ENCODE results near the gene HINT1.
"Not testable (repeated sequence)": the region's sequence is repeated elsewhere in the genome, so short reads cannot be mapped to it uniquely, and the experiment has no call there.

HINT1 gene

DNA sequence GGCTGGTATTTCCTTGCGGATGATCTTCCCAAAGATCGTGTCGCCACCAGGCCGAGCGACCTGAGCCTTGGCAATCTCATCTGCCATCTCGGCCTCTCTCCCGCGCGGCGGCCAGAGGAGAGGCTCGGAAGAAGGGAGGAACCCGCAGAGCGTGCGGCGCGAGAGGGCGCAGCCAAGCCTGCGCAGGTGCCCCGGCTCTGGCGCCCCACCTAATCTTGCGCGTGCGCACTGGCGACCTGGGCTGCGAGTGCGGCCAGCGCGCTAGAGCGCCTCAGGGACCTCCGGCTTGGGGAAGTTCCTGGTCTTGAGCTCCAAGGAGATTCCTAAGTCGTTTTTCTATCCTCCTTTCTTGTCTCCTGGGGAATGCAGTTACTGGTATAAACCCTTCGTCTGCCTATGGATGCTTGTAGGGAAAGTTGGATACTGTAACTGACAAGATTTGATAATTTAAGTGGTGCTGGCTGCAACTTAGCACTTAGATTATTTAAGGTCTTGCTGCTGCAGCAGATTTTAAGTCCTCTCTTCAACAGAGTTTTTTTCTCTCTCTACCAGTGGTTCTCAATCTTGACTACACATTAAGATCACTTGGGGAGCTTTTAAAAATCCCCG is at the start of gene HINT1:
Gene HINT1, minus strand, starts transcription at position 138 of the 609 bp plus-strand sequence. Its CDS starts 51 bp downstream, at position 87.
- DNase-seq = peak; percentile 54

DNA sequence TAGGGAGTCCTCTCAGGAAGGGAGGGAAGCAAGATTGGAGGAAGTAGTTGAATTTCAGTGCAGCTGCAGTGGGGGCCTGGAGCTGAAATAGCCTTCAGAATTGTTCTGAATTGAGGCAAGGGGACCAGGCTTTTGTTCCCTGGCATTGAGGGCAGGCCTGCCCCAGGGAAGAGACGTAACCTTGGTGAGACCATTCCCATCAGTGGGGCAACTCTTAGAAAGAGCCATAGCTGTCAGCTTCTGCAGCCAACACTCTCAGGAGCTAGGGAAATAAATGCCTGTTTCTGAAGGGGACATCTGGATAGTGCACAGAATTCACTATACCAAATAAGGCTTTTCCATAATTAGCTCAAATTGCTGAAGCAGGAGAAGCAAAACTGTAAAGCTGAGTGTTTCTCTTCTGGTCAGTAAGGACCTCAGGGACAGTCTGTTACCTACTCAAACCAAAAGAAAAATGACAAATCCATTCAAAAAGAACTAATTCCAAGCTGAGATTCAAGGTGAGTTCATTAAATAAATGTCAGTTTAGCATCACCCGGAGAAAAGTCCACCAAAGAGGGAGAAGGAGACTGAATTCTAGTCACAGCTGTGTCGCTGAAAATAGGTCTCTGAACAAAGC is 49.7 kb upstream of the HINT1 start:
- no peak for DNase-seq

DNA sequence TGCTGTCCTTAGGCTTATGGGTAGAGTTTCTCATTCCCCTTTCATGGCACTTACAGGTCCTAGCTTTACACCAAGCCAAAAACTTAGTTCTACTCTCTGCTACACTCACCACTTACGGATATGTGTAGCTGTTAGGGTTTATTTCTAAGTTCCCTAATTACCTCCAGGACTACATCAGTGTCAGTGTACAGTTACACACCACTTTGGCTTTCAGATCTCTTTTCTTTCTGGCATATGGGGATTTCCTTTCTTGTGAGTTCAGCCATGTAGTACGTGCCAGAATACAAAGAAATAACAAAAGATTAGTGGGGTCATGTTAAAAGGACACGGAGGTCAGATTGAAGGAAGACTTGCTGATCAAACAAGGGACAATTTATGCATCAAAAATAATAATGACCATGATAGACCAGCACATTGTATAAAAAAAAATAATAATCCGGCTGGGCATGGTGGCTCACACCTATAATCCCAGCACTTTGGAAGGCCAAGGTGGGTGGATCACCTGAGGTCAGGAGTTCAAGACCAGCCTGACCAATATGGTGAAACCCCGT is 47.5 kb upstream of the HINT1 start:
- no peak for DNase-seq

DNA sequence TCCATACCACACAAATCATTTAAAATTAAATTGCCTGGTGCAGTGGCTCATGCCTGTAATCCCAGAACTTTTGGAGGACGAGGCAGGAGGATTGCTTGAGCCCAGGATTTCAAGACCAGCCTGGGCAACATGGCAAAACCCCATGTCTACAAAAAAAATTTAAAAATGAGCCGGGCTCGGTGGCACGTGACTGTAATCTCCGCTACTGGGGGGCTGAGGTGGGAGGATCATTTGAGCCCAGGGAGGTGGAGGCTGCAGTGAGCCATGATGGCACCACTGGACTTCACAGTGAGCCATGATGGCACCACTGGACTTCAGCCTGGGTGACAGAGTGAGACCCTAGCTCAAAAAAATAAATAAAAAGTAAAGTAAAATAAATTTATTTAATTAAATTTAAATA is 46.6 kb upstream of the HINT1 start:
- no peak for DNase-seq

DNA sequence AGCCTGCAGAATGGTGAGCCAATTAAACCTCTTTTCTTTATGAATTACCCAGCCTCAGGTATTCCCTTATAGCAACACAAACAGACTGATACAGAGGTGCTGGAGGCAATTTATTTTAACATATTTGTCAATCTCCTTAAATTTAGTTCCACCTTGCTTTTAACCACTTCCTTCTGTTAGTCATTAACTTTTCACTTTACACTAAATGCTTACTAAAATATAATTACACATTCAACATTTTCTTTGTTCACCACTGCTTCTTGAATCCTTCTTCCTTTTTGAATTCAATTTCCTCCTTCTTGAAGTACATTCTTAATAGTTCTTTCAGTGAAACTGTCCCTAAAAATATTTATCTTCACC is 45.1 kb upstream of the HINT1 start:
- DNase-seq = no peak

DNA sequence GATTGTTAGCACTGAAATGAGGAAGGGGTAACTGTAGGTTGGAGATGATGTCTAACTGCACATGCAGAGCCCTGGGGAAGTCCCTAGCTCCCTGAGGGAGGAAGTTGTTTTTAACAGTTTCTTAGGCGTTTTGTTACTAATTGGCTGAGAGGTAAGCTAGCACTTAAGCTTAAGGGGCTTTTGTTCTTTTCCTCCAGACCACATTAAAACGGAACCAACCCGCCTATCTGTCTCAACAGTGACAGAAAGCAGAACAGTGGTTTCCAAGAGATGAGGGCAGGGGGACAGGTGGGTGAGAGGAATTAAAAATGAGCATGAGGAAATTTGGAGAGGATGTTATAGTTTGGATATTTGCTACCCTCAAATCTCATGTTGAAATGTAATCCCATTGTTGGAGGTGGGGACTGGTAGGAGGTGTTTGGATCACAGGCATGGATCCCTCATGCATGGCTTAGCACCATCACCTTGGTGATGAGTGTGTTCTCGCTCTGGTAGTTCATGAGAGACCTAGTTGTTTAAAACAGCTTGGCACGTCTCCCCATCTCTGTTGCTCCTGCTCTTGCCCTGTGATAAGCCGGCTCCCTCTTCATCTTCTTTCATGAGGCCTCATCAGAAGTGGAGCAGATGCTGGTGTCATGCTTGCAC is 44.6 kb upstream of the HINT1 start:
- no peak for DNase-seq

DNA sequence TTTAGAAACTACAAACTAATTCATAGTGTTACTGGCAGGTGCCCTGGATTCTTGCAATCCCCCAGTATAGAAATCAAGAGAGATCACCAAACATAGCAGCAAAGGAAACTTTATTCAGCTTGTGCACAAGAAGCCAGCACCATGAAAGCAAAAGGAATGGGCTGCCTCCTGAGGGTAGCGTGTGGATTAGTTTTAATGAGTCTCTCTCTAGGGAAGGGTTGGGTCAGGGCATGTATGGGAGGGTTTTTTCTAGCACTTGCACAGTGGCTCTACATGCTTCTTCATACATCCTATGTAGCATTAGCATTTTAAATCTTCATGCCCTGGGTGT is 44.1 kb upstream of the HINT1 start:
- no peak for DNase-seq

DNA sequence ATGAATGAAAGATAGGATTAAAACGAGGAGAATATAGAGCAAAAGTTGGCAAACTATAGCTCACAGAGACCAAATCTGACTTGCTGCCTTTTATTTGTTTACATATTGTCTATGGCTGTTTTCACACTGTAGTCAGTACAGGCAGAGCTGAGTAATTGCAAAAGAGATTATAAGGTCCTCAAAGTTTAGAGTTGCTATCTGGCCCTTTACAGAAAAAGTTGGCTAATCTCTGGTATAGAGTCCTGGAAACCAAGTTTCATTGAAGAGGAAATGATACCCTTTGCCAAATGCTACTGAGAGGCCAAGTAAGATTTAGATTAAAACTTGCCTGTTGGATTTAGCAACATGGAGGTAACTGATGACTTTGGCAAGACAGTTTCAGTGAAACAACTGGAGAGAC is 41.7 kb upstream of the HINT1 start:
- DNase-seq = no peak

DNA sequence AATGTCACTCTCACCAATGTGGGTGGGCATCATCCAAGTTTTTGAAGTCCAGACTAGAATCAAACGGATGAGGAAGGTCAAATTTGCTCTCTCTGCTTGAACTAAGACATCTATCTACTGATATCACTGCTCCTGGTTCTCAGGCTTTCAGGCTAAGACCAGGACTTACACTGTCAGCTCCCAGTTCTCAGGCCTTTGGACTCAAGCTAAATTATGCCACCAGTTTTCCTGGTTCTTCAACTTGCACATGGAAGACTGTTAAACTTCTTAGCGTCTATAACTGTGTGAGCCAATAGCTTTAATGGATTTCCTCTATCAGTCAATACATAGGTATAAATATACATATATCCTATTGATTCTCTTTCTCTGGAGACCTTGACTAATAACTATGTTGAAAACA is 41.0 kb upstream of the HINT1 start:
- no peak for DNase-seq

DNA sequence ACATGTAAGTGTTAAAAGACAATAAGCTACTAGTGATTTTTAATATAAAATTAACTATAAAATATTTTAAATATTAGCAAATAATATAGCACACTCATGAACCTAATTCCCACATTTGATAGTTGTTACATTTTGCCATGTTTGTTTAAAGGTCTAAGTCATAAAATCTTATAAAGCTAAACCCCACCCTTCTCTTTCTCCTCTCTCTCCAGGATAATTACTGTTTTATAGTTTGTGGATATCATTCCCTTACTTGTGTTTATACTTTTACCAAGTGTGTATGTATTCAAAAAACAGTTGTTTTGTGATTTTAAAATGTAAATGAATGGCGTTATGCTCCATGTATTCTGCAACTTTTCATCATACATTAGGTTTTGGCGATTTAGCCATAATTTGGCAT is 39.9 kb upstream of the HINT1 start:
- DNase-seq = no peak

DNA sequence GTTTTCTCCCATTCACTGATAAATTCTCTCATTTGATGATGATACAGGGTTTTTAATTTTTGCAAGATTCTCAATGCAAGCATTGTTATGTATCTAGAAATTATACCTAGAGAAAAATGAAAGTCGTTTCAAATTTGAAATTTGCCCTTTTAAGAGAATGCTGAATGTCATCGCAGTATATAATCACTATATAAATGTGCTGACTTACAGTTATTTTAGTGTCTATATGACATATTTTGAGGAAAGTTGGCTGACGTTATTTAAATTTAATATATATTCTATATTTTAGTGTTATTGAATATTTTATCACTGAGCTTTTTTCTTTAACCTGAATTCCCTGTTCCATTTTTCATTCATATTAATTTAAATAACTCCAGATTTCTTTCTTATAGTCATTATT is 35.5 kb upstream of the HINT1 start:
- no peak for DNase-seq

DNA sequence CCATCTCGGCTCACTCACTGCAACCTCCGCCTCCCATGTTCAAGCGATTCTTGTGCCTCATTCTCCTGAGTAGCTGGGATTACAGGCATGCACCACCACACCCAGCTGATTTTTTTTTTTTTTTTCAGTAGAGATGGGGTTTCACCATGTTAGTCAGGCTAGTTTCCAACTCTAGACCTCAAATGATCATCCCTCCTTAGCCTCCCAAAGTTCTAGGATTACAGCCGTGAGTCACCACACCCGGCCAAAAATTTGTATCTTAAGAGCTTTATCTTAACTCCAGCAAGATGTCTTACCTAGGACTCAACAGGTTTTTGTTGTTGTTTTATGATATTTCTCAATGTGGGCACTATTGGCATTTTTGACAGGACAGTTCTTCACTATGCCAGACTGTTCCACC is 33.6 kb upstream of the HINT1 start:
- no peak for DNase-seq

DNA sequence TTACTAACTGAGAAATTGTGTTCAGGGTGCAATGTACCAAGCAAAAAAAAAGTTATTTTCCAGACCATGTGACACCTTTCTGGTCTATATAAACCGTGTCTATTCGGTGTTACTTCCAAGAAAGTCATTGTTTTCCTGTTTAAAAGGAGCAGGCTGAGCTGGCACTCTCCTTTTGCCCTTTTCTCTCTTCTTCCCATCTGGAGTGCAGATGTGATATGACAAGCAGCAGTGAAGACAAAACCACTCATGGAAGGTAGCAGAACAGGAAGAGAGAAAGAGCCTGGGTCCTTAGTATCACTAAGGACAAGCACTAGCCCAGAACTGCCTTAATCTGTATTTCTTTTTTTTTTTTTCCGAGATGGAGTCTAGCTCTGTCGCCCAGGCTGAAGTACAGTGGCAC is 31.3 kb upstream of the HINT1 start:
- DNase-seq = no peak

DNA sequence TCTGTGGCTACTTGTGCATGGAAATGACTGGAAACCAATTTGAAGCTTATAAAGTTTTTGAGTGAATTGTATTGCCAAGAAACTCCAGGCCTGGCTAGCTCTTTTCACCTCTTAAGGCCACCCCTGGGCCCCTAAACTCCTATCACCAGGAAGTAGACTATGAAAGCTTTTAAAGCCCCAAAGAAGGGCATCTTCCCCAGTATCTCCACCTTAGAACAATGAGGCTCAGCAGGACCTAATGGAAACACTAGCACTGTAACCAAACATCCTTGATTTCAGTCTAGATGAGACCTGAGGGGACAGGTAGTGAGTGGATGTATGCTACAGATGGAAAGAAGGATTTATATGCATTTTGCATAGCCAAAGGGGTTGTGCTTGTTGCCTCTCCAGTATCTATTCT is 30.6 kb upstream of the HINT1 start:
- DNase-seq = no peak

DNA sequence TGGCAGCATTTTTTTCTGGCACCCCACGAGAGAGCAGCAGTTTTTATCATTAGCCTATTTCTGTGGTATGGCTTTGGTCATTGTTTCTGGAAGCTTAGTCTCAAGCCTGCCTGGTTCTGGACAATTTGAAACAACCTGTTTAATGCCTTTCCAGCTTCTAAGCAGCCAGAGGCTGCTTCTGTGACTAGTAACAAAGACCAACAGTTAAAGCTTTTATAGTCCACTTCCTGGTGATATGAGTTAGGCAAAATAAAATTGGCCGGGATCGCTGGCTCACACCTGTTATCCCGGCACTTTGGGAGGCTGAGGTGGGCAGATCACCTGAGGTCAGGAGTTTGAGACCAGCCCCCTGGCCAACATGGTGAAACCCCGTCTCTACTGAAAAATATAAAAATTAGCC is 29.7 kb upstream of the HINT1 start:
- DNase-seq = no peak

DNA sequence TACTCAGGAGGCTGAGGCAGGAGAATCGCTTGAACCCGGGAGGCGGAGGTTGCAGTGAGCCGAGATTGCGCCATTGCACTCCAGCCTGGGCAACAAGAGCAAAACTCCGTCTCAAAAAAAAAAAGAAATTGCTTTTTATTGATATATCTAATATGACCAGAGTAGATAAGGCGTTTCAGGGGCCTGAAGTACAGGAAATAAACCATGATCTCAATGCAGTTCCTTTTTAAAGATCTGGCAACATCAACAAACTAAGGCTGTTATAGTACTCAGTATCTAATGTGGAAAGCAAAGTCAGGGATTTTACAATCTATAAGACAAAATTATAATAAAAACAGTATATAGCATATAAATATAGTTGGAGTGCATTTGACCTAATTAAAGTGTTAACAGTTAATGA is 28.8 kb upstream of the HINT1 start:
- DNase-seq = not testable (repeated sequence)

DNA sequence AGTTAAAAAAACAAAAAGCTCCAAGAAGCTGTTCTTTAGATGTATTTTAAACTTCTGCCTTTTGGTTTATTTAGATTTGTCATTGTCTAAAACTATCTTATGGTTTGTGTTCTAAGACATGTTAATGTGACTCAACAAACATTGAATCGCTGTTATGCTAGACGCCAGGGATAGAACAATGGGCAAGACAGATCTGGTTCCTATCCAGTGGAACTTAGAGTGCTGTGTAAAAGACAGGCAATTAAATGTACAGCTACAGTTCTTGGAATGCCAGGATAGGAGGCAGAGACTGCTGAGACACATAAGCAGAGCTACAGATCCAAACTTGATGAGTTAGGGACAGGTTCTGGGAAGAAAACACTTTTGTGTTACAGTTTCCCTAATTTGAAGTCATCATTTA is 28.1 kb upstream of the HINT1 start:
- DNase-seq = no peak

DNA sequence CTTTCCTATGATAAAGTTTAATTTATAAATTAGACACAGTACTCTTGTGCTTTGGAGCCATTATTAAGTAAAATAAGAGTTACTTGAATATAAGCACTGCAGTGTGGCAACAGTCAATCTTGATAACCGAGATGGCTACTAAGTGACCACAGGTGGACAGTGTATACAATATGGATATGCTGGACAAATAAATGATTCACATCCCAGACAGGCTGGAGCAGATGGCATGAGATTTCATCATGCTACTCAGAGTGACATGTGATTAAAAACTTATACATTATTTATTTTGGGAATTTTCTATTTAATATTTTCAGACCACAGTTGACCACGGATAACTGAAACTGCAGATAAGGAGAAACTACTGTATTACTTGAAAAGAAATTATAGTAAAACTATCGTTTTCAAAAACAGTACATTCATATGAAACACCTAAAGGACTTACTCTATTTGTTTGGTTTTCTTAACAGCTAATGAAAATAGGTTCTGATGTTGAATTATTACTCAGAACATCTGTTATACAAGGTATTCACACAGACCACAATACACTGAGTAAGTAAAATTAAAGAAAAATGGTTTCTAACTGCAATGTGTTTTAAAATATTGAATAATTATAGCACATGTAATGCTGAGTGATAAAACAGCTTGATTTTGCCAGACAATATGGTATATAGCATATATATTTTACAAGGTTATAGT is 21.7 kb upstream of the HINT1 start:
- no peak for DNase-seq

DNA sequence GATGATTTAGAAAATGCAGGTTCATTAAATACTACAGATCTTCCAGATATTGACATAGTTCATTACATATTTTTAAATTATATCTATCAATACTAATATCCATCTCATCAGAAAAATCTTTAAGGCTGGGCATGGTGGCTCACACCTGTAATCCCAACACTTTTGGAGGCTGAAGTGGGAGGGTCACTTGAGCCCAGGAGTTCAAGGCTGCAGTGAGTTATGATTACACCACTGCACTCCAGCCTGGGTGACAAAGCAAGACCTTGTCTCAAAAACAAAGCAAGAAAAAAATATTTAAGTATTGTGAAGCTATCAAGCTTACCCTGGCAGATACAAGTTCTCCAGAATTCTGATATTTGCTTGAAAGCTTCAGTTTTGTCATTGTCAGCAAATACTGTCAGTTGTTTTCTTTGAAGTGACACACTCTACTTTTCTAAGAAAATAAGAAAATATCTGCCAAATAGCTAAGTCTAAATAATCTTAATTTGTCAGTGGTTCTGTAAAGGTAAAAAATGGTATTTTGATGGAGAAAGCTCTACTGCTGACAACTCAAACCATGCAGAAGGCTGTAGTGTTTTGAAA is 20.6 kb upstream of the HINT1 start:
- DNase-seq = no peak

DNA sequence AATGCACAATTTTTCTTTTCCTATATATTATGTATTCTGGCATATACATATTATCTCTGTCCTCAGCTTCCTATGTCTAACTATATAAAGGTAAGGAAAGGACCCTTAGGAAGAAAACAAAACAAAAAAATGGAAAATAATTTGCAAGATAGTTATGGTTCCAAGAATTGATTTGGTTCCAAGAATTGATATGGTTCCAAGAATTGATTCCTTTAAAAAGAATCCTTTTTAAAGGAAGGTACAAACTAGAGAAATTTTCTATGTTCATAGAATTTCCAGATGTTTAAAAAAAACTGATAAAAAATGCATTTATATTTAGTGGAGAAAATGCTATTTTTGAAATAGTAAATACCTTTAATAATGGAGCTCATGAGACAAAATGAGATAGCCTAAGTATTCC is 17.8 kb upstream of the HINT1 start:
- DNase-seq = no peak

DNA sequence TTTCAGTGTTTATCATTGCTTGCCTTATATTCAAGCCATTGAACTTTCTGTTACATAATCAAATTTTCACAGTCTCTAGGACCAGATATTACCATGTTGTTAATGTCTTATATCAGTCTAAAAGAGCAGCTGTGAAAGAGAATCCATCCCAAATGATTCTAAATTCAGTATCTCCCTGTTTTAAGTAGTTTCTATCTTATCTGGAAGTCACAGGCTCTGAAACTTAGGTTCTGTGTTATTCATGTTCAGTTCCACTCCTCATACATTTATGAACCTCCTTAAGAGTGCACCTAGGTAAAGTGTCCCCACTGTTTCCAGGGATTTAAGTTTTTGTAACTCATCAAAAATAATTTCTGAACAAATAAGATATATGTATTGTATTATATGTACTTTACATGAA is 15.4 kb upstream of the HINT1 start:
- DNase-seq = no peak

DNA sequence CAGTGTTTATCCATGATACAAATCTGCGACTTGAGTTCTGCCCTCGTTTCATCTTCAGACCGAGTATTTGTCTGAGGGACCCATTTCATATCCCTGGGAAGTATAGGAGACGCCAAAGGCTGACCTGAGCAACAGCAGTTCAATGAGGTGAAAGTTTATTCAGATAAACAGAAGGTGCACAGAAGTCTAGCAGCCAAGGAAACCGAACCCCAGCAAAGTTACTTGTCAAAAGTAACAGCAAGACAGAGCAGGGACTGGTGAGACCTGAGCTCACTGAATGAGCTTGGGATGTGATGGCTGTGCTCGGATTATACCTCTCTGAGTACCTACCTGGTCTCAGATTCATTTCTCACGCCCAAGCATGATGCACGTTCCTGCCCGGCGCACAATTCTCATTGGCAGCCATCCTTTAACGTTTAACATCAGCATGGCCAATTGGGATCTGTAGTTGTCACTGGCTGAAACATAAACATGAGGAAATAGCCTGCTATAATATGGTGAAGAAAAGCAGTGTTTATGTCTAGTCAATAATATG is 6.3 kb upstream of the HINT1 start:
- DNase-seq = no peak

DNA sequence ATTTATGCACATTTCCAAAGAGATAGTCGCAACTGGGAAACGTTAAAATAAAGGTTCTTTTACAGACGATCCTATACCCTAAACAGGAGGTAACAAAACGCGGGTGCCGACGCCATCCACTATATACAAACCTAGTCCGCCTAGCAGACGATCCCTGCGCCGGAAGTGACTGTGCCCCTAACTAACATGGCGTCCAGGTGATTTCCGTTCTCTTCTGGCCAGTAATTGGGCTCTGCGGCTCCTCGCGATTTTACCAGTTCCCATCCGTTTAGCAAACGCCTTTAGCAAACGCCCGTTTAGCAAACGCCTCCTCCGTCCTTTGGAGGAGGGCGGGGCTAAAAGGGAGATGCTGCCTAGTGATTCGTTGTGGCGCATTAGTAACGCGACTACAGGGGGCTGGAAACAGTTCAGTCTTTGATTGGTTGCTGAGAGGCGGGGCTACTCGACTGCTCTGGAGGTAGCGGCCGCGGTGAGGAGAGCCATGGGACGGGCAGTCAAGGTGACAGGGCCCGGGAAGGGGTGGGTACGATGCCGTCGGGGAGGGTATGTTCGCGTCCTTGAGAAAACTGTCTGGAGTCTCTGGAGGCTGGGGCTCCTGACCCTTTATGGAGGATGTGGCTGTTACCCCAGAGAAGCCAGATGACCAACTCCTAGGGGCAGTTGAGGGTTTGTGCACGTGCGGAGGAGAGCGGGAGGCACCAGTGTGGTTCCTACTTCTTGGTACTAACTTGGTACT is 5.7 kb upstream of the HINT1 start, which contains the start of gene LYRM7:
Gene LYRM7, plus strand, starts transcription at position 405 of the 736 bp plus-strand sequence. Its CDS starts 77 bp downstream, at position 482.
- peak; percentile 95 for DNase-seq
